Measurements from ENCODE around the gene CARMIL1. TPM values are rescaled to one million over a fixed set of nuclear protein-coding genes. Genes with fewer than 3 reads are reported as not detected.

The CARMIL1 gene
- total RNA-seq, 2 experiments from 2014 or later: 3.9 to 4.7 TPM

- ChIA-PET CTCF (no interaction called here), POLR2A (no interaction called here)
- H3K27ac ChIP-seq (ENCODE audit: low read depth in 1 of 2, low read length in 2 of 2): no peak overlapping the region
- H3K27me3 Mint-ChIP-seq: no peaks in the 10 kb centered on the region
- no peaks in the 10 kb centered on the region for H3K9me3 ChIP-seq (ENCODE audit: control insufficient read depth in 1 of 2, insufficient read depth in 1 of 2, low read length in 2 of 2)
- no peak for ATAC-seq (ENCODE audit: poor library complexity)
- H3K4me1 Mint-ChIP-seq (ENCODE audit: low read depth): peaks cover 29% of the 10 kb centered on the region
- no peaks in the 10 kb centered on the region for H3K36me3 ChIP-seq (ENCODE audit: insufficient read depth, low read length)
- H3K4me1 ChIP-seq (ENCODE audit: insufficient read depth, low read length): no peaks in the 10 kb centered on the region
- no peaks in the 10 kb centered on the region for H3K27me3 ChIP-seq (ENCODE audit: control insufficient read depth in 1 of 2, insufficient read depth in 2 of 2, low read length in 2 of 2)
- no peak for TF ChIP-seq CTCF (IDR thresholded peaks at IDR 0.05)
- H3K27ac Mint-ChIP-seq: no peak overlapping the region
- intact Hi-C loops (cut with DNase I, micrococcal nuclease): no loop called here
- no peaks in the 10 kb centered on the region for H3K9me3 Mint-ChIP-seq
- H3K36me3 Mint-ChIP-seq (ENCODE audit: low read depth): no peaks in the 10 kb centered on the region
- H3K4me3 Mint-ChIP-seq: no peak overlapping the region
- DNase-seq: no peak
- no peak overlapping the region for H3K4me3 ChIP-seq (ENCODE audit: low read length)
These were observed 33.0 kb downstream of the CARMIL1 start for GRCh38 chr6:25312034-25312620.

- Mint-ChIP-seq H3K27ac (no peak overlapping the region), H3K4me1 (ENCODE audit: low read depth) (peaks cover 26% of the 10 kb centered on the region), H3K4me3 (no peak overlapping the region), H3K27me3 (no peaks in the 10 kb centered on the region), H3K36me3 (ENCODE audit: low read depth) (no peaks in the 10 kb centered on the region), H3K9me3 (no peaks in the 10 kb centered on the region)
- no peak for ATAC-seq (ENCODE audit: poor library complexity)
- intact Hi-C loops (cut with DNase I, micrococcal nuclease): no loop called here
- H3K27ac ChIP-seq (ENCODE audit: low read depth in 1 of 2, low read length in 2 of 2): no peak overlapping the region
- H3K27me3 ChIP-seq (ENCODE audit: control insufficient read depth in 1 of 2, insufficient read depth in 2 of 2, low read length in 2 of 2): no peaks in the 10 kb centered on the region
- H3K4me1 ChIP-seq (ENCODE audit: insufficient read depth, low read length): no peaks in the 10 kb centered on the region
- POLR2A ChIA-PET: no interaction called here
- no peak for DNase-seq
- no peaks in the 10 kb centered on the region for H3K9me3 ChIP-seq (ENCODE audit: control insufficient read depth in 1 of 2, insufficient read depth in 1 of 2, low read length in 2 of 2)
- no peaks in the 10 kb centered on the region for H3K36me3 ChIP-seq (ENCODE audit: insufficient read depth, low read length)
- no peak overlapping the region for H3K4me3 ChIP-seq (ENCODE audit: low read length)
- no peak for TF ChIP-seq CTCF (IDR thresholded peaks at IDR 0.05)
- CTCF ChIA-PET: no interaction called here
These were observed 33.5 kb downstream of the CARMIL1 start for GRCh38 chr6:25312703-25313102.

GRCh38 chr6:25314509-25315175, 35.5 kb downstream of the CARMIL1 start:
- Mint-ChIP-seq H3K9me3 (no peaks in the 10 kb centered on the region), H3K4me3 (no peak overlapping the region), H3K27me3 (no peaks in the 10 kb centered on the region), H3K36me3 (ENCODE audit: low read depth) (no peaks in the 10 kb centered on the region), H3K4me1 (ENCODE audit: low read depth) (peaks cover 24% of the 10 kb centered on the region), H3K27ac (no peak overlapping the region)
- intact Hi-C loops (cut with DNase I, micrococcal nuclease): no loop called here
- Histone ChIP-seq H3K4me1 (ENCODE audit: insufficient read depth, low read length) (no peaks in the 10 kb centered on the region), H3K27ac (ENCODE audit: low read depth in 1 of 2, low read length in 2 of 2) (no peak overlapping the region), H3K9me3 (ENCODE audit: control insufficient read depth in 1 of 2, insufficient read depth in 1 of 2, low read length in 2 of 2) (no peaks in the 10 kb centered on the region), H3K4me3 (ENCODE audit: low read length) (no peak overlapping the region), H3K36me3 (ENCODE audit: insufficient read depth, low read length) (no peaks in the 10 kb centered on the region), H3K27me3 (ENCODE audit: control insufficient read depth in 1 of 2, insufficient read depth in 2 of 2, low read length in 2 of 2) (no peaks in the 10 kb centered on the region)
- ATAC-seq (ENCODE audit: poor library complexity) (no peak), DNase-seq (no peak)
- CTCF ChIA-PET: no interaction called here
- POLR2A ChIA-PET: no interaction called here
- TF ChIP-seq CTCF (IDR thresholded peaks at IDR 0.05): no peak

Measured in CD4-positive, alpha-beta T cell (primary cell).